ENCODE measurements around the gene SDHB.

SDHB gene

GRCh38 chr1:17055801-17056200 is 2.0 kb upstream of the SDHB start:
- peaks cover 5% of the 10 kb centered on the region; the same call in 1 of the 2 replicates for H3K4me1 ChIP-seq (ENCODE audit: control insufficient read depth, insufficient read depth, low read length)
- POLR2A ChIA-PET: no interaction called here
- TF ChIP-seq SP3 (tag by site-specific recombination; IDR thresholded peaks at IDR 0.05) (no peak), ZNF529 (tag by site-specific recombination; IDR thresholded peaks at IDR 0.05; ENCODE audit: insufficient replicate concordance) (no peak), GFI1B (tag by site-specific recombination; IDR thresholded peaks at IDR 0.05) (no peak)
- H3K4me3 ChIP-seq (ENCODE audit: low read depth, low read length): no peak overlapping the region
- CTCF ChIA-PET: interaction anchor here (0.8 to 2.2 kb wide), 4 partner anchors 10 to 551 kb away, joined by 3 to 9 read pairs (median 4); no protein-coding TSS in a partner anchor
- H3K36me3 ChIP-seq (ENCODE audit: control insufficient read depth in 2 of 2, insufficient read depth in 1 of 2, low read length in 2 of 2): peaks cover 6 to 14% of the 10 kb centered on the region in 2 experiments; a peak in 2 of 3 replicates
- H3K27ac ChIP-seq (ENCODE audit: extremely low read depth, low read depth, low read length): no peak overlapping the region
- no peaks in the 10 kb centered on the region for H3K9me3 ChIP-seq (ENCODE audit: control insufficient read depth, insufficient read depth, low read depth, low read length)

- 0 out of 2 replicates have a peak, but pooled peaks have one; percentile 2 for TF ChIP-seq ZNF677 (tag by site-specific recombination; IDR thresholded peaks at IDR 0.05)
- no peak for TF ChIP-seq ZBTB26 (tag by site-specific recombination; optimal IDR thresholded peaks at IDR 0.05)
- TF ChIP-seq ZNF223 (tag by site-specific recombination; IDR thresholded peaks at IDR 0.05): peak; percentile 42; the same call in 1 of the 2 replicates
- TF ChIP-seq ZBTB49 (tag by site-specific recombination; IDR thresholded peaks at IDR 0.05; ENCODE audit: low read depth): no peak
- TF ChIP-seq ZBTB8A (tag by site-specific recombination; IDR thresholded peaks at IDR 0.05): no peak
- no peak for TF ChIP-seq ZNF596 (tag by site-specific recombination; IDR thresholded peaks at IDR 0.05)
- Histone ChIP-seq H3K4me3 (ENCODE audit: low read depth, low read length) (peak overlapping the region; percentile 73), H3K9me3 (ENCODE audit: control insufficient read depth, insufficient read depth, low read depth, low read length) (no peaks in the 10 kb centered on the region), H3K36me3 (ENCODE audit: control insufficient read depth in 2 of 2, insufficient read depth in 1 of 2, low read length in 2 of 2) (peaks cover 23 to 33% of the 10 kb centered on the region in 2 experiments; a peak in 2 of 3 replicates), H3K27ac (ENCODE audit: extremely low read depth, low read depth, low read length) (peak overlapping the region; percentile 64; the same call in 1 of the 2 replicates), H3K4me1 (ENCODE audit: control insufficient read depth, insufficient read depth, low read length) (peaks cover 5% of the 10 kb centered on the region; the same call in 1 of the 2 replicates)
- POLR2A ChIA-PET: interaction anchor here (0.6 kb wide), 1 partner anchor 138 kb away, joined by 4 read pairs; no protein-coding TSS in a partner anchor
- CTCF ChIA-PET: interaction anchor here (0.6 to 1.2 kb wide), 3 partner anchors 101 to 377 kb away, joined by 3 to 4 read pairs (median 3); no protein-coding TSS in a partner anchor
Observed at GRCh38 chr1:17053086-17053684, 647 bp downstream of the SDHB start.

GRCh38 chr1:17052641-17053040 is 1.2 kb downstream of the SDHB start:
- H3K4me3 ChIP-seq (ENCODE audit: low read depth, low read length): peak overlapping the region; percentile 73; the same call in 1 of the 2 replicates
- TF ChIP-seq ZNF146 (tag by site-specific recombination; IDR thresholded peaks at IDR 0.05) (no peak), SCRT1 (tag by site-specific recombination; IDR thresholded peaks at IDR 0.05; ENCODE audit: borderline replicate concordance) (no peak), ZBTB26 (tag by site-specific recombination; optimal IDR thresholded peaks at IDR 0.05) (no peak), ZNF223 (tag by site-specific recombination; IDR thresholded peaks at IDR 0.05) (no peak), PRDM4 (tag by site-specific recombination; IDR thresholded peaks at IDR 0.05) (no peak), PRDM6 (tag by site-specific recombination; IDR thresholded peaks at IDR 0.05) (no peak), ZNF560 (tag by site-specific recombination; IDR thresholded peaks at IDR 0.05; ENCODE audit: borderline replicate concordance) (no peak), ZNF626 (tag by site-specific recombination; IDR thresholded peaks at IDR 0.05) (no peak), ZNF48 (tag by site-specific recombination; IDR thresholded peaks at IDR 0.05) (no peak)

More at GRCh38 chr1:17052641-17053040, 1.2 kb downstream of the SDHB start:
- Histone ChIP-seq H3K9me3 (ENCODE audit: control insufficient read depth, insufficient read depth, low read depth, low read length) (no peaks in the 10 kb centered on the region), H3K4me1 (ENCODE audit: control insufficient read depth, insufficient read depth, low read length) (peaks cover 5% of the 10 kb centered on the region; the same call in 1 of the 2 replicates), H3K27ac (ENCODE audit: extremely low read depth, low read depth, low read length) (no peak overlapping the region), H3K36me3 (ENCODE audit: control insufficient read depth in 2 of 2, insufficient read depth in 1 of 2, low read length in 2 of 2) (peaks cover 23 to 33% of the 10 kb centered on the region in 2 experiments; a peak in 2 of 3 replicates)
- ChIA-PET CTCF (interaction anchor here (0.6 to 0.7 kb wide), 3 partner anchors 155 to 377 kb away, joined by 3 to 4 read pairs (median 3); no protein-coding TSS in a partner anchor), POLR2A (no interaction called here)

Measured in HEK293 (cell line).